ENCODE measurements around the gene CFAP107.

The CFAP107 gene

DNA sequence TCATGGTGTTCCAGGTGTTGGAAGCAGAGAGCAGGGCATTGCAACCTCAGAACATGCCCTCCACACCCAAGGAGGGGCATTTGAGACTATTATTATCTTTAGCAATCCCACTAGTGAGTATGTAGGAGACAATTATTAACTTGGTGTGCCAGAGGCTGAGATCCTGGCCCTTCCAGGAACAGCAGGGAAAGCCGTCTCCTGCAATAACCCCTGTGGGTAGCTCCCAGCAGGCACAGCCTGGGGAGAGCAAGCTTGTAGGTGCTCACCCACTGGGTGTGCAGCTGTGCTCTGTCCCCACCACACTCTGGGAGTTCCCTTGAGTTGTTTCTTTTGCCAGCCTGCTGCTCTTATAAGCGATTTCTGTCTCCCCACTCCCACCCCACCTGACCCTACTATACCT lies 10.3 kb downstream of the CFAP107 start:
- ChIA-PET POLR2A (no interaction called here), CTCF (no interaction called here)
- DNase-seq (ENCODE audit: extremely low spot score) = no peak
- TF ChIP-seq, protein P1, sequence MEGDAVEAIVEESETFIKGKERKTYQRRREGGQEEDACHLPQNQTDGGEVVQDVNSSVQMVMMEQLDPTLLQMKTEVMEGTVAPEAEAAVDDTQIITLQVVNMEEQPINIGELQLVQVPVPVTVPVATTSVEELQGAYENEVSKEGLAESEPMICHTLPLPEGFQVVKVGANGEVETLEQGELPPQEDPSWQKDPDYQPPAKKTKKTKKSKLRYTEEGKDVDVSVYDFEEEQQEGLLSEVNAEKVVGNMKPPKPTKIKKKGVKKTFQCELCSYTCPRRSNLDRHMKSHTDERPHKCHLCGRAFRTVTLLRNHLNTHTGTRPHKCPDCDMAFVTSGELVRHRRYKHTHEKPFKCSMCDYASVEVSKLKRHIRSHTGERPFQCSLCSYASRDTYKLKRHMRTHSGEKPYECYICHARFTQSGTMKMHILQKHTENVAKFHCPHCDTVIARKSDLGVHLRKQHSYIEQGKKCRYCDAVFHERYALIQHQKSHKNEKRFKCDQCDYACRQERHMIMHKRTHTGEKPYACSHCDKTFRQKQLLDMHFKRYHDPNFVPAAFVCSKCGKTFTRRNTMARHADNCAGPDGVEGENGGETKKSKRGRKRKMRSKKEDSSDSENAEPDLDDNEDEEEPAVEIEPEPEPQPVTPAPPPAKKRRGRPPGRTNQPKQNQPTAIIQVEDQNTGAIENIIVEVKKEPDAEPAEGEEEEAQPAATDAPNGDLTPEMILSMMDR (IDR thresholded peaks at IDR 0.05; ENCODE audit: control extremely low read depth, extremely low read depth, low read depth, missing control alignments) = no peak

DNA sequence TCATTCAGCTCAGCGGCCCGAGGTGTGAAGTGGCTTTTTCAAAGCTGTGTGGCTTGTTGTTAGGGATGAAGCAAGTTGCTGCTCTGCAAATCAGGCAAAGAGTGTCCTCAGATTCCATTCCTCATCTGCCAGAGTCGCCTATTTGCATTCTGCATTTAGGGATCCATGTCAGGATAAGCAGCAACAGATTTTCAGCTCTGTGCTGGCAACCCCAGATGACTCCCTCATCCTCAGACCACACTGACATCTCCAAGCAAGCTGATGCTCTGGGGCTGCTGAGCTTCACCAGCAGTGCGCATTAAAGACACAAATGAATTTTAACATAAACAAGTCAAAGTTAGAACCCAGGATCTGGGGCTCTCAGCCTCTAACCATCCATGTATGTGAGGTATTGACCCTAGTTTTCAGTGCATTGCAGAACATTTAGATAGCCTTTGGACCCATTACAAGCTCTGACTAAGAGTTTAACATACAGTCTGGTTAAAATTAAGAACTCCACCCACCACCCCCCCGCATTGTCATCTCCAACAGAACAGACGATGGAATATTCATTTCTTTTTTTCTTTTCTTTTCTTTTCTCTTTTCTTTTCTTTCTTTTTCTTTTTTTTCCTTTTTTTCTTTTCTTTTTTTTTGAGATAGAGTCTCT lies 10.9 kb downstream of the CFAP107 start:
- ChIA-PET POLR2A (no interaction called here), CTCF (interaction anchor here (1.1 kb wide), 1 partner anchor 8 kb away, joined by 3 read pairs; no protein-coding TSS in a partner anchor)
- TF ChIP-seq, protein P1 (IDR thresholded peaks at IDR 0.05; ENCODE audit: control extremely low read depth, extremely low read depth, low read depth, missing control alignments) = no peak
- DNase-seq (ENCODE audit: extremely low spot score) = no peak

DNA sequence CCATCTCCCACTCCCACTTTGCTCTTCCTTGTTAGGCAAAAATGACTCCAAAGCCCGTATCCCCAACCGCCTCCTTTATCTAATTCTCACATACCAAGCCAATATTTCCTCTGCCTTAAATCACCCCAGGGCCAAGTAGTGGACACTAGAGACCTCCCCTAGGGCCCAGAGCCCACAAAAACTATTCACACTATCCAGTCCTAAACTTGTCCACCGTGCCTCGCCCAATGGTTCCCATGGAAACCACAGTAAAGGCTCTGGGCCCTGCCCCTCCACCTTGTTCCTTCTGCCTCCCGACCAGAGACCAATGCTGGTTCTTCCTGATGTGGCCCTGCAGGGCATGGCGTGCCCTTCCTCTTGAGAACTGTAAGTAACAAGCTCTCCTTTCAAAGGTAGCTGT lies 11.8 kb downstream of the CFAP107 start:
- POLR2A ChIA-PET = no interaction called here
- DNase-seq (ENCODE audit: extremely low spot score) = no peak
- CTCF ChIA-PET = interaction anchor here (1.1 kb wide), 1 partner anchor 9 kb away, joined by 3 read pairs; no protein-coding TSS in a partner anchor
- TF ChIP-seq, protein P1 (IDR thresholded peaks at IDR 0.05; ENCODE audit: control extremely low read depth, extremely low read depth, low read depth, missing control alignments) = no peak

DNA sequence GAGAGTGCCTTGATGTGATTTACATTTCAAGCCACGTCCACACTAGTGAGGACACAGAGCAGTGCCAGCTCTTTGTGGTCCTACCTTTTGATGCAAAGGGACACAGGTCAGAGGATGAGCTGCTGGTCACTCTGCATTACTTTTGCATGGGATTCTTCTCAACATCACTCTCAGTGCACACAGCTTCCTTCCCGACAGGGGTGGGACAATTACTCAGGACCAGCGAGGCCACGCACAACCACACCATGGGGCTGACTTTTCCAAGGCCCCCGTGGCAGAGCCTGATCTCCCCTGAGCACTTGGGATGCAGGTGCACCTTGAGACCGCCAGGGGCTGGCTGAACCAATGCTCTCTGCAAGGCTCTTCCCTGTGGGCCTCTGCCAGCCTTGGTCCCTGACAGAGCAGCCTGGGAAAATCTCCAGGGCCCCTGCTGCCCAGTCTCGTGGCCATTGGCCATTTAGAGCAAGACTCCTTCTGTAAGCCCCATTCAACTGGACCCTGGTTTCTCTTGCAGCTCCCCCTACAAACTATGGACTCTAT lies 14.3 kb downstream of the CFAP107 start:
- DNase-seq (ENCODE audit: extremely low spot score) = no peak

DNA sequence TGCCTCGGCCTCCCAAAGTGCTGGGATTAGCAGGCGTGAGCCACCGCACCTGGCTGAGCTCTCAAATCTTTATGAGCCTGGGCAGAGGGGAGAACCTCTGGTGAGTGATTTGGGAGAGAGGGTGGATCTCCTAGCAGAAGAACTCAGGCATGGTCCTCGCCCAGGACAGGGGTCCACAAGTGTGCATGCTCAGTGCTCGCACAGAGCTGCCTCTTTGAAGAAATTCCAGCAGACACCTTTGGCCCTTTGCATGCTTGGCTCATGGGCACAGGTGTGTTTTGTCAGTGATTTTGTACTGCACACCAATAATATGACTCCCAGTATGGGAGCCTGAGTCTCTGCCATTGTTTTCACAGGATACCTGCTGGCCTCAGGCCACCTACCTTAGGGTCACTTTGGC lies 15.8 kb downstream of the CFAP107 start:
- ChIA-PET POLR2A (no interaction called here), CTCF (no interaction called here)
- DNase-seq (ENCODE audit: extremely low spot score) = no peak
- TF ChIP-seq, protein P1 (IDR thresholded peaks at IDR 0.05; ENCODE audit: control extremely low read depth, extremely low read depth, low read depth, missing control alignments) = no peak

More for the DNA sequence above, 14.3 kb downstream of the CFAP107 start:
- ChIA-PET POLR2A (no interaction called here), CTCF (no interaction called here)
- TF ChIP-seq, protein P1 (IDR thresholded peaks at IDR 0.05; ENCODE audit: control extremely low read depth, extremely low read depth, low read depth, missing control alignments) = no peak

DNA sequence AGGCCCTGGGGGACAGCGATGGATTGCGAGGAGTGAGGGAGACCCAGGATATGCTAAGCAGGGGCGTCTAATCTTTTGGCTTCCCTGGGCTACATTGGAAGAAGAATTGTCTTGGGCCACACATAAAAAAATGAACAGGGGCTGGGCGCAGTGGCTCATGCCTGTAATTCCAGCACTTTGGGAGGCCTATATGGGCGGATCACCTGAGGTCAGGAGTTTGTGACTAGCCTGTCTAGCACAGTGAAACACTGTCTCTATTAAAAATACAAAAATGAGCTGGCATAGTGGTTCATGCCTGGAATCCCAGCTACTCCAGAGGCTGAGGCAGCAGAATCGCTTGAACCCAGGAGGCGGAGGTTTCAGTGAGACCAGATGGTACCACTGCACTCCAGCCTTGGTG lies 16.8 kb downstream of the CFAP107 start:
- no peak for DNase-seq (ENCODE audit: extremely low spot score)
- POLR2A ChIA-PET = no interaction called here
- CTCF ChIA-PET = no interaction called here
- TF ChIP-seq, protein P1 (IDR thresholded peaks at IDR 0.05; ENCODE audit: control extremely low read depth, extremely low read depth, low read depth, missing control alignments) = no peak

Data from GM10248 (cell line).